ENCODE data around the gene PPP2R5B.
"Not testable (repeated sequence)": the region's sequence is repeated elsewhere in the genome, so short reads cannot be mapped to it uniquely, and the experiment has no call there.

PPP2R5B gene

DNA sequence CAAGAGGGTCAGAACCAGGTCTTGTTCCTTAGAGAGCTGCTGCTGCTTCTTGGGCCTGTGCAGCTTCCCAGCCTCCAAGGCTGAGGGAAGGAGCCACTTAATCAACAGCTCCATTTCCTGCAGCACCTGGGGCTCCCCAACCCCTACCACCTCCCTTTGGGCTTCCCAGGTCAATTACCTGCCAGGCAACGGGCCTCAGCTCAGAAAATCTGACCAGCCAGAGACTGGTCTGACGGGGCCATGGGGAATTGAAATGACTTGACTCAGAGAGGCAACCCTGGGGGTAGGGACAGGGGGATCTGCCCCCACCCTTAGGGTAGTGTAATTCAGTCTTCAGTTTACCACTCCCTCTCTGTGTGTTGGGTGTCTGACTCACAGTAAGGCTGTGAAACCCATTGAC is 52.2 kb downstream of the PPP2R5B start:
- no peak for DNase-seq (ENCODE audit: low read depth in 2 of 2)

DNA sequence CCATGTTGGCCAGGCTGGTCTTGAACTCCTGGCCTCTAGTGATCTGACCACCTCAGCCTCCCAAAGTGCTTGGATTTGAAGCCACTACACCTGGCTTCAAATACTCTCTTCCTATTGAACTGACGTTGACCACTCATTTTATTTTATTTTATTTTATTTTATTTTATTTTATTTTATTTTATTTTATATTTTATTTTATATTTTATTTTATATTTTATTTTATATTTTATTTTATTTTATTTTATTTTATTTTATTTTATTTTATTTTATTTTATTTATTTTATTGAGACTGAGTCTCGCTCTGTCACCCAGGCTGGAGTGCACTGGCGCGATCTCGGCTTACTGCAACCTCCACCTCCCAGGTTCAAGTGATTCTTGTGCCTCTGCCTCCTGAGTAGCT is 58.9 kb downstream of the PPP2R5B start:
- DNase-seq (ENCODE audit: low read depth in 2 of 2): not testable (repeated sequence)
